Epidermal melanocyte (primary cell): ENCODE results near the gene ARRDC1.
"Not testable (repeated sequence)": the region's sequence is repeated elsewhere in the genome, so short reads cannot be mapped to it uniquely, and the experiment has no call there.

Experiments used
- DNase-seq: peaks from one replicate; pipeline ENCODE4 v3.0.0; 2011; ENCODE audit warnings: low spot score; ENCODE audit not compliant: insufficient read length

The ARRDC1 gene

GRCh38 chr9:137612741-137613142 lies 7.3 kb downstream of the ARRDC1 start:
- DNase-seq: no peak

GRCh38 chr9:137613259-137613658 lies 7.8 kb downstream of the ARRDC1 start:
- DNase-seq: no peak

- no peak for DNase-seq
These were observed 8.4 kb downstream of the ARRDC1 start for GRCh38 chr9:137613738-137614523.

- no peak for DNase-seq
These were observed 9.3 kb downstream of the ARRDC1 start for GRCh38 chr9:137614631-137615386.

GRCh38 chr9:137615387-137615871 lies 9.9 kb downstream of the ARRDC1 start:
- DNase-seq: no peak

- DNase-seq: peak; percentile 96
These were observed 12.9 kb downstream of the ARRDC1 start, which contains the start of gene EHMT1 for GRCh38 chr9:137618105-137619067. EHMT1 (plus strand) TSS chr9:137619005; CDS start chr9:137619029, 24 bp downstream.

- DNase-seq: peak; percentile 81
These were observed 14.0 kb downstream of the ARRDC1 start for GRCh38 chr9:137619240-137620047.

GRCh38 chr9:137620048-137620405 lies 14.5 kb downstream of the ARRDC1 start:
- no peak for DNase-seq

- DNase-seq: no peak
These were observed 15.1 kb downstream of the ARRDC1 start for GRCh38 chr9:137620581-137620980.

GRCh38 chr9:137621131-137621757 lies 15.8 kb downstream of the ARRDC1 start:
- DNase-seq: no peak

- DNase-seq: not testable (repeated sequence)
These were observed 16.7 kb downstream of the ARRDC1 start for GRCh38 chr9:137622211-137622610.

- no peak for DNase-seq
These were observed 21.0 kb downstream of the ARRDC1 start for GRCh38 chr9:137626464-137626863.

- not testable (repeated sequence) for DNase-seq
These were observed 21.9 kb downstream of the ARRDC1 start for GRCh38 chr9:137627406-137627805.

GRCh38 chr9:137630126-137630525 lies 24.6 kb downstream of the ARRDC1 start:
- no peak for DNase-seq

GRCh38 chr9:137630679-137631078 lies 25.2 kb downstream of the ARRDC1 start:
- DNase-seq: no peak

GRCh38 chr9:137631345-137632229 lies 26.1 kb downstream of the ARRDC1 start:
- DNase-seq: no peak

GRCh38 chr9:137632230-137633161 lies 27.0 kb downstream of the ARRDC1 start:
- no peak for DNase-seq

- DNase-seq: no peak
These were observed 28.5 kb downstream of the ARRDC1 start for GRCh38 chr9:137634016-137634415.
